Stimulated activated CD4-positive, alpha-beta T cell treated with anti-CD3 and anti-CD28 coated beads, Interleukin-12 subunit alpha, Interleukin-12 subunit beta, amount 100 ng/mL, for 48 hours (primary cell): ENCODE measurements around the gene KIAA1671.
"Not testable (repeated sequence)": the region's sequence is repeated elsewhere in the genome, so short reads cannot be mapped to it uniquely, and the experiment has no call there.

Experiments
- DNase-seq, 3 donors: peaks; one replicate each; pipeline ENCODE4 v3.0.0-alpha.2; 2020; ENCODE audit warnings: low read depth in 2 of 3, low spot score in 1 of 3

KIAA1671 gene

GRCh38 chr22:25166266-25167040, 213.9 kb downstream of the KIAA1671 start:
- no peak for DNase-seq

DNA sequence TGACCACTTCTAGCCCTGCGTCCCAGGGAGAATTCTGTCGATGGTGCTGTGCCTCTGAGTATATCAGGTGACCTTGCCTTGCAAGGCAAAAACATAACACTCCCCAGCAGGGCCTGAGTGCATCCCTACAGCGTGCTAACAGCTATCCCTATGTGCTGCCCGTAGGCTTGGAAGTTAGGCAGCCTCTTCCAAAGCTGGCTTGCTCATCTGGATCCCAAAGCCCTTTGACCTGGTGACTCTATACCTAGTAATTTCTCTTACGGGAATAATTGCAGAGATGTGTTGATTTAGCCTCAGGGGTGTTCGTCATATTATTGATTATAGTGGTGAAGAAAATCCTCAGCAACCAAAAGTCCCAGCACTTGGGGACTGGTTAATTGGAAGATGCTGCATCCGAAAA, 214.6 kb downstream of the KIAA1671 start:
- DNase-seq: no peak

DNA sequence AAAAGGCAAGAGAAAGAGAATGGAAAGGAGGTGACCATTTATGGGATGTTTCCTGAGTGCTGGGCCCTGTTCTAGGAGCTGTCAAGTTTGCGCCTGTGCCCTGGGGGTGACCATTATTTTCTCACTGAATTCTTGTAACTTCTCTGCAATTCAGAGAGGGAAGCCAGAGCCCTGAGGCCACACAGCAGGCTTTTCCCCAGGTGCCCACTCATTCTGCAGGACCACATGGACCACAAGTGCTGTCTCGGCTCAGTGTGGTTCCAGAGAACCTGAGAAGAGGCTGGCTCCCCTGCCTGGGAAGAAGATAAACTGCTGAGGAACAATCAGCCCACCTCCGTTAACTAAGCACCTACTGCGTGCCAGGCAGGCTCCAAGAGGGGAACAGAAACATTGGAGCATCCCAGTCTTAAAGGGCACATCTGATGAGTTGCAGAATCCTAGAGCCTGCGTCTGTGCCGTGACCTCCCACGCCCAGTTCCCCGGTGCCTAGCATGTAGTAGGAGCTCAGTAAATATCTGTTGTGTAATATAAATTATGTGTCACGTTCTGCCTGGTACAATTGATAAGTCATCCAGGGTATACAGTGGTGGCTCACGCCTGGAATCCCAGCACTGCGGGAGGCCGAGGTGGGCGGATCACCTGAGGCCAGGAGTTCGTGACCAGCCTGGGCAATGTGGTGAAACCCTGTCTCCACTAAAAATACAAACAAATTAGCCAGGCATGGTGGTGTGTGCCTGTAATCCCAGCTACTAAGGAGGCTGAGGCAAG, 215.5 kb downstream of the KIAA1671 start:
- DNase-seq: no peak

- DNase-seq: no peak
These were observed 216.9 kb downstream of the KIAA1671 start for GRCh38 chr22:25169278-25170031.

GRCh38 chr22:25170426-25170980, 218.0 kb downstream of the KIAA1671 start:
- no peak for DNase-seq

- peak in 2 of 3 donors; percentile 12 to 25 for DNase-seq
These were observed 219.6 kb downstream of the KIAA1671 start for GRCh38 chr22:25172153-25172552.

DNA sequence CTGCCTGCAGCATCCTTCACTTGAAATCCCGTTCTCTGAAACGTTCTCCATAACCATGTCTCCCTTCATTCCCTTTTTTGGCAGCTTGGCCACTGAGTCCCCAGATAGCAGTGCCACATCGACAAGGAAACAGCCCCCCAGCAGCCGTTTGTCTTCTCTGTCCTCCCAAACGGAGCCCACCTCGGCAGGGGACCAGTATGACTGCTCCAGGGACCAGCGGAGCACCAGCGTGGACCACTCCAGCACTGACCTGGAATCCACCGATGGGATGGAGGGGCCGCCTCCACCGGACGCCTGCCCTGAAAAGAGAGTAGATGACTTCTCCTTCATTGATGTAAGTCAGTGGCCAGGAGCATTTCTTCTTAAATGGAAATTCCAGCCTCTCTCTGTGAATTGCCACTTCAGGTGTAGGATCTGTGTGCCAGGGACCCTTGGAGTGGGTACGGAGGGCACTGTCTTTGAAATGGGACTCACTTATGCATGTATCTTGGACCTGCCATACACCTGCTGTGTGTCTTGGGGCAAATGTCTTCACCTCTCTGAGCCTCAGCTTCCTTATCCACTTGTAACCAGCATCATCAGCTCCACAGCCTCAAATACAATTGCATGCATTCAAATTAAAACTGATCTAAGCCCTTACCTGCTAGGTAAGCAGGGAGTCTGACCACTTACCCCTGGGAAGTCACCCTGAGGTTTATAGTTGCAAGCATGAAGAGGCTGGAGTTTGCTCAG, 221.8 kb downstream of the KIAA1671 start:
- DNase-seq: no peak

GRCh38 chr22:25174888-25175411, 222.4 kb downstream of the KIAA1671 start:
- no peak for DNase-seq

DNA sequence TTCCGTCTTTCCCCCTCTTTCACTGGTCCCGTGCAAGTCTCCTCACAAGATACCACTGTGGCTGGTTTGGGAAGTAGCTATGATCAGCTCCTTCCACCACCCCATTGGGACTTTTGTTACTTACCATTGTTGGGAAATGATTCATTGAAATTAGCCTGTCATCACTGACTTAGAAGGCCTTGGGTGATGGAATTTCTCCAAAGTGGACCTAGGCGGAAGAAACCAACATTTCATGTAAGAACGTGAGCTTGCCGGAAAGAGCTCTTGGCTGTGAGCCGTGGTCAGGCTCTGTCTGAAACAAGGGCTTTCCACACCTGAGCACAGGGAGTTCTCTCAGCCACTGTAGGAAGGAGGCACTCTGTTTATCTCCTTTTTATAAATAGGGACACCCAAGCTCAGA, 223.7 kb downstream of the KIAA1671 start:
- no peak for DNase-seq

DNA sequence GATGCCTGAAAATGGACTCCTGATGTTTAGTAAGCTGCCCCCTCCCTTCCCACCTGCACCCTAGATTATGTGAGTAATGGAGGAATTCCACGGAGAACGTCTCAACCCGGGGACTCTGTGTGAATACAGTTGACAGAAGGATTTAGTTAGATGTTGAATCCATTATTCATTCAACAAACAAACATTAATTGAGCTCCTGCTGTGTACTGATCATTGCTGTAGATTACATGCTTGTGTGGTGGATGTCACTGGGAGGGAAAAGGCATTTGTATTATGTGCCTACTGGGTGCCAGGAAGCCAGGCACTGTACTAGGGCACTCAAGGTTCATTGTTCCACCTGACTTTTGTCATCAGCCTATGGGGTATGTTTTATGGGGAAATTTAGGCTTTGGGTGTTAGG, 224.3 kb downstream of the KIAA1671 start:
- DNase-seq: no peak

DNA sequence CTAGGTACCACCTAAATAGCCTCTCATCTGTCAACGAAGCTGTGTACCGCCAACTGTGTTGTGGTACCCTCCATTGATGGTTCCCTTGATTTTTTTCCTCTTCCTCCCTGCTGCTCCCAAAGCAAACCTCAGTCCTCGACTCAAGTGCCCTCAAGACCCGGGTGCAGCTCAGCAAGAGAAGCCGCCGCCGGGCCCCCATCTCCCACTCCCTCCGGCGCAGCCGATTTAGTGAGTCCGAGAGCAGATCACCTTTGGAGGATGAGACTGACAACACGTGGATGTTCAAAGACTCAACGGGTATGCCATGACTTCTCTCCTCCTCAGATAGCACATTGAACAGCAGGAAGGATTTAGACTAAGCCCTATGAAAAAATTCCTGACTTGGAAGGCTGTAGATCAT, 224.7 kb downstream of the KIAA1671 start:
- DNase-seq: no peak

GRCh38 chr22:25177895-25178294, 225.4 kb downstream of the KIAA1671 start:
- no peak for DNase-seq

DNA sequence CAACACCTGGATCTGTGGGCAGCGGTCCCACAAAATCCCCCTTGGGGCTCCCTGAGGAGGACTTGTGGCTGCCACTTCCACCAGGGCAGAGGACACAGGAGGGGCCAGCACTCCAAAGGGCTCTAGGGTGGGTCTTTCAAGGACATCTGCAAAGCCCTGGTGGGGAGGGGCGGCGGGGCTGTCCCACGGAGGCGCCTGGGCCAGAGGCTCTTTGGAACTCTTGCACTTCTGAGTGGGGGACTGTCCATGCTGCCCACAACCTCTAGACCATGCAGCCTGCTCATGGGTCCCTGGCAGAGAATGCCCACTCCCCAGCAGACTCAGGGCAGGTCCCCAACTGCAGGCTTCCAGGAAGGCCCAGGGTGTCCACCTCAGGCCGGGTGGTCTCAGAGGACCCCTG, 225.8 kb downstream of the KIAA1671 start:
- not testable (repeated sequence) for DNase-seq

DNA sequence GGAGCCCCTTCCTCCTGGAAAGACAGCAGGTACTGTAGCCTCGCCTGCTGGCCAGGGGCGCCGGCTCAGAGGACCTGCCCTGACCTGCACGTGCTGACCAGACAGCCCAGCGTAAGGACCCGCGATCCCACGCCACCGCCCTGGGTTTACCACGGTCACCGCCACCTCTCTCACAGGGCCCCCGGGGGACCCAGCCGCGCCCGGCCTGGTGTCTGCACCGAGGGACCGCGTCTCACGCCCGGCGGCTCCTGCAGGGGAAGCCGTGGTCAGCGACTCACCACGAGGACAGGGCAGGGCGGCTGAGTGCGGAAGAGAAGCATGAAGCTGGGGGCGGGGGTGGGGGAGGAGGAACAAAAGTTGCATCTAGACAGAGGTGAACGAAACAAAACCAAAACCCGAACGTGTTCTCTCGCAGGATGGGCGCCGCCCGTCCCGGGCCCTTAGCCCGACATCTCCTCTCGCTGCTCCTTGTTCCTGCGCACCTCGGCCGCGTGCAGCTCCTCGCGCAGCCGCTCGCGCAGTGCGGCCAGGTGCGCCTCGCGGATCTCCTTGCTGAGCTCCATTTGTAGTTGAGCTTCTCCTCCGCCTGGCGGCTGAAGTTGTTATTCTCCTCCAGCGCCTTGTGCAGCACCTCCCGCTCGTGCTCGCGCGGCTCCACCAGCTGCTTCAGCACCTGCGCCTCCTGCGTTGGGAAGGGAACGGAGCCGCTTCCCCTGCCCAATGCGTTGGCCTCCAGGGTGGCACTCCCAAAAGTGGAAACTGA, 226.5 kb downstream of the KIAA1671 start:
- not testable (repeated sequence) for DNase-seq

DNA sequence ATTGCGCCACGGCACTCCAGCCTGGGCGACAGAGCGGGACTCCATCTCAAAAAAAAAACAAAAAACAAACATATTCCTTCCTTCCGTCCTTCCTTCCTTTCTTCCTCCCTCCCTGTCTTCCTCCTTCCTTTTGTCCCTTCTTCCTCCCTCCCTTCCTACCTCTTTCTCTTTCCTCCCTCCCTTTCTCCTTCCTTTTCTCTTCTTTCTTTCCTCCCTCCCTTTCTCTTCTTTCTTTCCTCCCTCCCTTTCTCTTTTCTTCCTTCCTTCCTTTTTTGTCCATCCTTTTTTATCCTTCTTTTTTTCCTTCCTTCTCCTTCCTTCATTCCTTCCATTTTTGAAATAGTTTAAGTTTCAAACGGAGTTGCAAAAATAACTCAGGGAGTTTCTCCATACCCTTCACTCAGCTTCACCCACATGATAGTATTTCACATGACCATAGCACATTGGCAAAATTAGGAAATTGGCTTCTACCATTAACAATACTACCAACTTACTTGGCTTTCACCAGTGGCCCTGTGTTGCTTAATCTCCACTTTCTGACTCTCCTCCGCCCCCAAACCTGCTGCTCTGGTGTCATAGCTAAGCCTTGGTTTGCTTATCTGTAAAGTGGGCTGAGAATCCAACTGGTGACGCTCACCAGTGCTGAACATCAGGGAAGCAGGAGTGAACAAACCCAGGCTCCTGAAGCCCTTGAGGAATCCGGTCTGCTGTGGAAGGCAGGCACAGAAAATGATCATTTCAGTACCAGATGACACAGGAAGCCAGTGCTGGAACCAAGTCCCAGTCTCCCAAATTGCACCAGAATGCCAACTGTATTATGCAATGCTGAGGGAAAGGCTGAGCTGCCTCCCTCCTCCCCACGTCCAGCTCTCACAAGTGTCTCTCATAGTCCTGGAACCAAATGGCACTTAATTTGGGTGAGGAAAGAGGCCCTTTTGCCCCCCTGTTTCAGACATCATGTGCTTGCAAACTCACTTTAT, 229.9 kb downstream of the KIAA1671 start:
- DNase-seq: no peak

DNA sequence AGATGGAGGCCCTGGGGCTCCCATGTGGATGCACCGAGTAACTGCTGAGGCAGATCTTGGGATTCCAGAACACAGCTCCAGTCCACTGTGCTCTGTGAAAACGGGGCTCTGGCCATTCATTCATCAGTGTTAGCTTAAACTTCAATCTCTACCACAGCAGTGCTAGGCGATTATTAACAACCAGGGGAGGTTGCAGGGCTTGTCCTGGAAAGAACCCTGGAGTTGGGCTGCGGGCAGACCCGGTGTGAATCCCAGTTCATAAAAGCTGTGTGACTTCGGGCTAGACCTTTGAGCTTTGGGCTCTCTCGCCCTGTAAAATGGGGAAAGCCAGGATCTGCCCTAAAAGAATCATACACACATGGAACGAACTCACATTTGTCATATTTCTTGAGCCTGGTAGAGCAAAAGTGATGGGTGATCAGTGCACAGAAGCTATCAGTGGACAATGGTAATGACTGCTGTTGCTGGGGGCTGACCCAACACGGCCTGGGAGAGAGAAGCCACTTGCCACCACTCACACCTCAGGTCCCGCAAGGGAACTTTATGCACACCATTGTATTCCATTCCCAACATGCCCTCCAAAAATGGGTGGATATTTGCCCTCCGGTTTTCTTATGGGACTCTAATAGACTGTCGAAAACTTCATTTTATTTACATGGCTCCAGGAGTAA, 231.6 kb downstream of the KIAA1671 start:
- no peak for DNase-seq

DNA sequence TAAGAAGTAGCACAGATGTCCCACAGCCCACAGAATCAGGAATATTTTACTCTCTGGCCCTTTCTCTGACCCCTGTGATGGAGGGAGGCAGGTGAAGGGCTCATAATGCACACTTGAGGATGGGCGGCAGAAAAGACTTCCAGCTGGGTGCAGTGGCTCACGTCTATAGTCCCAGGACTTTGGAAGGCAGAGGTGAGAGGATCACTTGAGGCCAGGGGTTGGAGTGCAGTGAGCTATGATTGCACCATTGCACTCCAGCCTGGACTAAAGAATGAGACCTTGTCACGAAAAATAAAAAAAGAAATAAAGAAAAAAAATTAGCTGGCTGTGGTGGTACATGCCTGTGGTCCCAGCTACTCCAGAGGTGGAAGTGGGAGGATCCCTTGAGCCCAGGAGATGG, 233.6 kb downstream of the KIAA1671 start:
- DNase-seq: no peak

GRCh38 chr22:25187469-25187868, 235.0 kb downstream of the KIAA1671 start:
- DNase-seq: no peak
